Loucy (cell line): ENCODE data around the gene MYL3.

Experiments
- EZH2phosphoT487 ChIP-seq: fragments of 200-600 bp; IDR thresholded peaks from 2 replicates; pipeline ENCODE4 v1.6.1; 2018; ENCODE audit warnings: antibody characterized with exemption, mild to moderate bottlenecking, moderate library complexity, borderline replicate concordance
- TF ChIP-seq, protein P1 (sequence below): fragments of 200-600 bp; sonication (generic); conservative IDR thresholded peaks from 2 replicates; pipeline ENCODE4 v1.5.1; 2014; ENCODE audit warnings: mild to moderate bottlenecking, antibody characterized with exemption, low read length

DNA sequence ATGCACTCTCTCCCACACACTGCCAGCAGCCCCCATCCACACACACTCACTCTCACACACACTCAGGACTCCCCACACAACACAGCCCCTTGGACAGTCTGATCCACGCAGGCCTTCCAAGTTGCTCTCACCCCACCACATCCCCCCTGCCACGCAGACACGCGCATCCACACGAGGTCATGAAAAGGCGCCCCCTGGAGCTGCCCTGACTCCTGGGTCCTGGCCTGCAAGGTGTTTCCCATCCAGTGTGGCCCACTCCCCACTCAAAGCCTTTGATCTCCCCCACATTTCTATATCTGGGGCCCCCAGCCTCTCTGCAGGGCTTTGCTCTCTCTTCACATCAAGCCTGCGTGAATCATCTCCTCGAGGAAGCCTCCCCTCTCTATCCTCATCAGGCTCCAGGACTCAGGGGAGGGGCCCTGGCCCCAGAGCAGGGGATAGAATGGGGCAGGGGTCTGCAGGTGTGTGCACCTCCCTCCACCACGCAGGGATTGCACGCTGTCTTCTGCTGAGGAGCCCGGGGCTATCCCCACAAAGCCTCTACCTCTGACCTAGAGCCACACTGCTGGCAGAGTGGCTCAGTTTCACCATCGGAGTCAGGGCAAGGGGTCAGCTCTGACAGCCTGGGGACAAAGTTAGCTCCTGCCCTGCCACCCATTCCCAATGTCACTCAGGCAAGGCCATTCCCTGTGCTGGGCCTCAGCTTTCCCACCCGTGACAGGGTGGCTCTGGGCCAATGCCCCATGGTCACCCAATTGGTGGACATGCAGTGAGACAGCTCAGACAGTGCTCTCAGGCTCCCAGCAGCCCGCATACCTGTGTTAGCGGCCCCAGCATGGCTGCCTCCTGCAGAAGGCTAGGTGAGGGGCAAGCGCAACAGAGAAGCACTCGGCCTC lies 6.4 kb downstream of the MYL3 start:
- TF ChIP-seq, protein P1, sequence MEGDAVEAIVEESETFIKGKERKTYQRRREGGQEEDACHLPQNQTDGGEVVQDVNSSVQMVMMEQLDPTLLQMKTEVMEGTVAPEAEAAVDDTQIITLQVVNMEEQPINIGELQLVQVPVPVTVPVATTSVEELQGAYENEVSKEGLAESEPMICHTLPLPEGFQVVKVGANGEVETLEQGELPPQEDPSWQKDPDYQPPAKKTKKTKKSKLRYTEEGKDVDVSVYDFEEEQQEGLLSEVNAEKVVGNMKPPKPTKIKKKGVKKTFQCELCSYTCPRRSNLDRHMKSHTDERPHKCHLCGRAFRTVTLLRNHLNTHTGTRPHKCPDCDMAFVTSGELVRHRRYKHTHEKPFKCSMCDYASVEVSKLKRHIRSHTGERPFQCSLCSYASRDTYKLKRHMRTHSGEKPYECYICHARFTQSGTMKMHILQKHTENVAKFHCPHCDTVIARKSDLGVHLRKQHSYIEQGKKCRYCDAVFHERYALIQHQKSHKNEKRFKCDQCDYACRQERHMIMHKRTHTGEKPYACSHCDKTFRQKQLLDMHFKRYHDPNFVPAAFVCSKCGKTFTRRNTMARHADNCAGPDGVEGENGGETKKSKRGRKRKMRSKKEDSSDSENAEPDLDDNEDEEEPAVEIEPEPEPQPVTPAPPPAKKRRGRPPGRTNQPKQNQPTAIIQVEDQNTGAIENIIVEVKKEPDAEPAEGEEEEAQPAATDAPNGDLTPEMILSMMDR = no peak
- no peak for TF ChIP-seq EZH2phosphoT487
